ENCODE results near the gene TMEM52. TPM values are rescaled to one million over a fixed set of nuclear protein-coding genes. Genes with fewer than 3 reads are reported as not detected.

The TMEM52 gene
- total and polyA plus RNA-seq, 2 experiments from 2014 or later, result 3.6 to 5.8 TPM

DNA sequence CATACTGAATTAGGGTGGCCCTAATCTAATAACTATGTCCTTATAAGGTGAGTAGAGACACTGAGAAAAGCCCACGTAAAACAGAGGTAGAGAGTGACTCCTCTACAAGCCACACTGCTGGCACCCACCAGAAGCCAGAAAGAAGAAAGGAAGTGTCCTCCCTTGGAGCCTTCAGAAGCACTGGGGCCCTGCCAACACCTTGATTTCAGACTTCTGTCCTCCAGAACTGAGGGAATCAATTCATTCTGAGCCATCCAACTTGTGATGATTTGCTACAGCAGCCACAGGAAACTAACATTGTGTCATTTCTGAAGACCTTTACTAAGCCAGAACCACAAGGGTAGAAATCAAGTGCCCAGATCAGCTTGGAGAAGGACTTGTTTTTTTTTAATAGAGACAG, 43.1 kb downstream of the TMEM52 start:
- TF ChIP-seq, protein P1, sequence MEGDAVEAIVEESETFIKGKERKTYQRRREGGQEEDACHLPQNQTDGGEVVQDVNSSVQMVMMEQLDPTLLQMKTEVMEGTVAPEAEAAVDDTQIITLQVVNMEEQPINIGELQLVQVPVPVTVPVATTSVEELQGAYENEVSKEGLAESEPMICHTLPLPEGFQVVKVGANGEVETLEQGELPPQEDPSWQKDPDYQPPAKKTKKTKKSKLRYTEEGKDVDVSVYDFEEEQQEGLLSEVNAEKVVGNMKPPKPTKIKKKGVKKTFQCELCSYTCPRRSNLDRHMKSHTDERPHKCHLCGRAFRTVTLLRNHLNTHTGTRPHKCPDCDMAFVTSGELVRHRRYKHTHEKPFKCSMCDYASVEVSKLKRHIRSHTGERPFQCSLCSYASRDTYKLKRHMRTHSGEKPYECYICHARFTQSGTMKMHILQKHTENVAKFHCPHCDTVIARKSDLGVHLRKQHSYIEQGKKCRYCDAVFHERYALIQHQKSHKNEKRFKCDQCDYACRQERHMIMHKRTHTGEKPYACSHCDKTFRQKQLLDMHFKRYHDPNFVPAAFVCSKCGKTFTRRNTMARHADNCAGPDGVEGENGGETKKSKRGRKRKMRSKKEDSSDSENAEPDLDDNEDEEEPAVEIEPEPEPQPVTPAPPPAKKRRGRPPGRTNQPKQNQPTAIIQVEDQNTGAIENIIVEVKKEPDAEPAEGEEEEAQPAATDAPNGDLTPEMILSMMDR (IDR thresholded peaks at IDR 0.05; ENCODE audit: poor library complexity), result no peak
- TF ChIP-seq EZH2phosphoT487 (IDR thresholded peaks at IDR 0.05; ENCODE audit: low read depth, severe bottlenecking, unreplicated experiment), result no peak
- TF ChIP-seq EZH2 (IDR thresholded peaks at IDR 0.05; ENCODE audit: borderline replicate concordance), result no peak

DNA sequence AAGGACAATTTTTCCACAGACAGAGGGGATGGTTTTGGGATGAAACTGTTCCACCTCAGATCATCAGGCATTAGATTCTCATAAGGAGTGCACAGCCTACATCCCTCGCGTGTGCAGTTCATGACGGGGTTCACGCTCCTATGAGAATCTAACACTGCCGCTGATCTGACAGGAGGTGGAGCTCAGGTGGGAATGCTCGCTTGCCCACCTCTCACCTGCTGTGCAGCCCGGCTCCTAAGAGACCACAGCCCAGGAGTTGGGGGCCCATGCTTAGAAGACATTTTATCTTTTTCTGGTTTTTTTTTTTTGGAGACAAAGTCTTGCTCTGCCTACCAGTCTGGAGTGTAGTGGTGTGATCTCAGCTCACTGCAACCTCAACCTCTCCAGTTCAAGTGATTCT, 44.2 kb downstream of the TMEM52 start:
- Histone ChIP-seq H3K27ac (no peak overlapping the region), H4K20me1 (ENCODE audit: insufficient read depth, poor library complexity, severe bottlenecking) (peaks cover 100% of the 10 kb centered on the region), H2AFZ (no peak overlapping the region), H3K4me3 (no peak overlapping the region), H3K36me3 (replicated peaks; ENCODE audit: insufficient read depth, low read depth) (no peaks in the 10 kb centered on the region), H3K27me3 (no peaks in the 10 kb centered on the region), H3K4me2 (no peak overlapping the region), H3K79me2 (peaks cover 100% of the 10 kb centered on the region), H3K9me2 (replicated peaks; ENCODE audit: insufficient read depth) (no peaks in the 10 kb centered on the region), H3K9me3 (ENCODE audit: low read depth) (no peaks in the 10 kb centered on the region), H3K4me1 (ENCODE audit: insufficient read depth) (no peaks in the 10 kb centered on the region)
- no peak for DNase-seq (ENCODE audit: low spot score)
- 97% methylated on average over 7 of the region's 7 CpGs for WGBS (ENCODE audit: low lambda C conversion rate, missing lambda C conversion rate)
- no peak for TF ChIP-seq EZH2 (IDR thresholded peaks at IDR 0.05; ENCODE audit: borderline replicate concordance)
- TF ChIP-seq, protein P1 (IDR thresholded peaks at IDR 0.05; ENCODE audit: poor library complexity), result no peak
- TF ChIP-seq EZH2phosphoT487 (IDR thresholded peaks at IDR 0.05; ENCODE audit: low read depth, severe bottlenecking, unreplicated experiment), result no peak

More for the DNA sequence above, 43.1 kb downstream of the TMEM52 start:
- Histone ChIP-seq H3K27ac (no peak overlapping the region), H2AFZ (no peak overlapping the region), H3K9me3 (ENCODE audit: low read depth) (no peaks in the 10 kb centered on the region), H3K4me3 (no peak overlapping the region), H3K4me1 (ENCODE audit: insufficient read depth) (peaks cover 6% of the 10 kb centered on the region), H4K20me1 (ENCODE audit: insufficient read depth, poor library complexity, severe bottlenecking) (peaks cover 100% of the 10 kb centered on the region), H3K9me2 (replicated peaks; ENCODE audit: insufficient read depth) (no peaks in the 10 kb centered on the region), H3K79me2 (peaks cover 100% of the 10 kb centered on the region), H3K36me3 (replicated peaks; ENCODE audit: insufficient read depth, low read depth) (no peaks in the 10 kb centered on the region), H3K4me2 (no peak overlapping the region), H3K27me3 (no peaks in the 10 kb centered on the region)
- WGBS (ENCODE audit: low lambda C conversion rate, missing lambda C conversion rate), result 100% methylated on average over 1 of the region's 1 CpG
- DNase-seq (ENCODE audit: low spot score), result no peak

DNA sequence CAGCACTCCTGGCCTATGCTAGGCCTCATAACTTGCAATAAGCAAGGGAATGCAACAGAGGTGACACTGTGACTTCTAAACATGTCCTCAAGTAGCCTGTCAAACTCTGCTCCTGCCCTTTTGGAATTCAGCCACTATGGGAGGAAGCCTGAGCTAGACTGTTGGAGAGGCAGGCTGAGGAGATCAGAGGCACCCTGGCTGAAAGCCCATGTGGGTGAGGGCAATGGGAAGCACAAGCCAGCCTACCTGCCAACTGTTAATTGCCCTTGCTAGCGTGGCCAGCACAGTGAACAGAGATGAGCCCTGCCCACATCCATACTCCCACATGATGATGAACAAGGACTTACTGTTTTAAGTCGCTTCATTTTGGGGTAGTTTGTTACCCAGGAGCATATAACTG, 45.9 kb downstream of the TMEM52 start:
- H3K4me1 ChIP-seq (ENCODE audit: insufficient read depth), result no peaks in the 10 kb centered on the region
- TF ChIP-seq, protein P1 (IDR thresholded peaks at IDR 0.05; ENCODE audit: poor library complexity), result no peak
- TF ChIP-seq EZH2 (IDR thresholded peaks at IDR 0.05; ENCODE audit: borderline replicate concordance) (no peak), EZH2phosphoT487 (IDR thresholded peaks at IDR 0.05; ENCODE audit: low read depth, severe bottlenecking, unreplicated experiment) (no peak)
- H2AFZ ChIP-seq, result no peak overlapping the region
- H3K27me3 ChIP-seq, result no peaks in the 10 kb centered on the region
- H3K79me2 ChIP-seq, result peaks cover 100% of the 10 kb centered on the region
- WGBS (ENCODE audit: low lambda C conversion rate, missing lambda C conversion rate), result 93% methylated on average over 2 of the region's 2 CpGs
- DNase-seq (ENCODE audit: low spot score), result no peak
- H3K4me3 ChIP-seq, result no peak overlapping the region
- H3K9me3 ChIP-seq (ENCODE audit: low read depth), result no peaks in the 10 kb centered on the region
- no peak overlapping the region for H3K27ac ChIP-seq
- H4K20me1 ChIP-seq (ENCODE audit: insufficient read depth, poor library complexity, severe bottlenecking), result peaks cover 100% of the 10 kb centered on the region
- no peaks in the 10 kb centered on the region for H3K36me3 ChIP-seq (replicated peaks; ENCODE audit: insufficient read depth, low read depth)
- H3K4me2 ChIP-seq, result no peak overlapping the region
- H3K9me2 ChIP-seq (replicated peaks; ENCODE audit: insufficient read depth), result no peaks in the 10 kb centered on the region

All from hepatocyte (in vitro differentiated cells).